H1 (cell line): ENCODE measurements around the gene ZFAND3. TPM values are rescaled to one million over a fixed set of nuclear protein-coding genes. Genes with fewer than 3 reads are reported as not detected.

Source experiments
- CTCF ChIA-PET: fragments of 300-600 bp; sonication (Branson Sonifier 250); formaldehyde crosslinking; loops from one replicate; lab custom pipeline; 2021; ENCODE audit not compliant: partially characterized antibody; lab: Charles Lee
- POLR2A ChIA-PET: fragments of 300-600 bp; sonication (Branson Sonifier 250); formaldehyde crosslinking; loops from one replicate; lab custom pipeline; 2021; ENCODE audit warnings: inconsistent platforms; ENCODE audit not compliant: partially characterized antibody; lab: Charles Lee
- DNase-seq, 2 experiments: peaks; one replicate each; pipeline versions ENCODE4 v3.0.0 to v3.0.0-alpha.2; 2010 to 2022; ENCODE audit warnings: low spot score in 2 of 2, low read depth in 1 of 2, mixed read lengths in 1 of 2
- FAIRE-seq: peaks from 2 replicates; lab custom pipeline; 2011; peaks lifted over from hg19 to GRCh38; lab: Jason Lieb, UNC
- H2AFZ ChIP-seq: 2 replicates; pipeline ENCODE4 v1.8.1; 2012; ENCODE audit warnings: low read length, inconsistent platforms
- H2AK5ac ChIP-seq: 2 replicates; pipeline ENCODE4 v1.6.1; 2013; ENCODE audit warnings: low read depth, low read length
- H2BK120ac ChIP-seq: replicated peaks from 2 replicates; pipeline ENCODE3; 2013; ENCODE audit warnings: low read depth, low read length, inconsistent platforms
- H2BK12ac ChIP-seq: 2 replicates; pipeline ENCODE4 v1.6.1; 2013; ENCODE audit warnings: low read depth, low read length
- H2BK15ac ChIP-seq: 2 replicates; pipeline ENCODE4 v1.6.1; 2013; ENCODE audit warnings: low read length
- H2BK20ac ChIP-seq: 2 replicates; pipeline ENCODE4 v1.6.1; 2013; ENCODE audit warnings: low read length
- H2BK5ac ChIP-seq: 2 replicates; pipeline ENCODE4 v1.6.1; 2013; ENCODE audit warnings: low read depth, low read length
- H3K14ac ChIP-seq: 2 replicates; pipeline ENCODE4 v1.6.1; 2013; ENCODE audit warnings: inconsistent platforms; ENCODE audit not compliant: insufficient read length
- H3K18ac ChIP-seq: 2 replicates; pipeline ENCODE4 v1.6.1; 2013; ENCODE audit warnings: low read length; ENCODE audit errors: extremely low read depth
- H3K23ac ChIP-seq: 2 replicates; pipeline ENCODE4 v1.6.1; 2013; ENCODE audit warnings: inconsistent platforms; ENCODE audit not compliant: insufficient read length
- H3K23me2 ChIP-seq: 2 replicates; pipeline ENCODE4 v1.6.1; 2013; ENCODE audit warnings: low read depth, low read length
- H3K27ac ChIP-seq: 2 replicates; pipeline ENCODE4 v1.6.1; 2011; ENCODE audit warnings: low read depth, low read length, inconsistent platforms
- H3K27me3 ChIP-seq, 4 experiments: replicated peaks in 1 of 4; 1 replicate in 1 of 4; 2 replicates in 3 of 4; pipeline versions ENCODE4 v1.6.1 to v1.8.1; 2011 to 2013; ENCODE audit warnings: low read length in 3 of 4, mild to moderate bottlenecking in 3 of 4, inconsistent platforms in 2 of 4, mixed read lengths in 2 of 4, moderate library complexity in 1 of 4; ENCODE audit not compliant: control insufficient read depth in 3 of 4, insufficient read depth in 3 of 4; ENCODE audit errors: extremely low read depth in 1 of 4
- H3K36me3 ChIP-seq, 4 experiments: 2 replicates each; pipeline versions ENCODE4 v1.6.1 to v1.8.1; 2011 to 2013; ENCODE audit warnings: mild to moderate bottlenecking in 4 of 4, low read length in 3 of 4, moderate library complexity in 2 of 4, control low read depth in 1 of 4, inconsistent platforms in 1 of 4; ENCODE audit not compliant: insufficient read depth in 4 of 4, control insufficient read depth in 2 of 4
- H3K4ac ChIP-seq: replicated peaks from 2 replicates; pipeline ENCODE3; 2013; ENCODE audit warnings: low read length, low read depth, mixed read lengths, inconsistent platforms; ENCODE audit not compliant: insufficient read length
- H3K4me1 ChIP-seq, 4 experiments: replicated peaks in 1 of 4; 1 replicate in 1 of 4; 2 replicates in 3 of 4; pipeline versions ENCODE4 v1.6.1 to v1.8.1; 2011 to 2013; ENCODE audit warnings: low read length in 3 of 4, inconsistent platforms in 2 of 4, mixed read lengths in 1 of 4; ENCODE audit not compliant: insufficient read depth in 4 of 4, control insufficient read depth in 3 of 4
- H3K4me2 ChIP-seq, 2 experiments: 2 replicates each; pipeline versions ENCODE4 v1.6.1 to v1.8.1; 2011 to 2013; ENCODE audit warnings: low read depth in 2 of 2, low read length in 2 of 2, control low read depth in 1 of 2, inconsistent platforms in 1 of 2, mild to moderate bottlenecking in 1 of 2; ENCODE audit not compliant: insufficient read depth in 1 of 2
- H3K4me3 ChIP-seq, 4 experiments: fragments of 200-600, 300-600 bp in 1 of 4; sonication (generic), shearing (Covaris generic), sonication (Bioruptor Twin) in 1 of 4; 2 replicates each; pipeline versions ENCODE4 v1.5.1 to v1.8.1; 2011 to 2016; ENCODE audit warnings: low read length in 4 of 4, low read depth in 3 of 4, control low read depth in 2 of 4, inconsistent platforms in 2 of 4, mild to moderate bottlenecking in 2 of 4, mixed read lengths in 1 of 4, moderate library complexity in 1 of 4; ENCODE audit not compliant: insufficient read depth in 2 of 4; ENCODE audit errors: extremely low read depth in 1 of 4
- H3K56ac ChIP-seq: replicated peaks from 2 replicates; pipeline ENCODE3; 2013; ENCODE audit warnings: low read depth, mild to moderate bottlenecking, mixed read lengths, low read length, inconsistent platforms; ENCODE audit not compliant: insufficient read length
- H3K79me1 ChIP-seq: 2 replicates; pipeline ENCODE4 v1.6.1; 2013; ENCODE audit warnings: low read depth, low read length, control low read depth
- H3K79me2 ChIP-seq, 2 experiments: 2 replicates each; pipeline versions ENCODE4 v1.6.1 to v1.8.1; 2012 to 2013; ENCODE audit warnings: low read length in 2 of 2, mild to moderate bottlenecking in 2 of 2, inconsistent platforms in 1 of 2; ENCODE audit not compliant: insufficient read depth in 2 of 2, control insufficient read depth in 1 of 2
- H3K9ac ChIP-seq, 4 experiments: replicated peaks in 1 of 4; 1 replicate in 1 of 4; 2 replicates in 3 of 4; pipeline versions ENCODE4 v1.6.1 to v1.8.1; 2011 to 2013; ENCODE audit warnings: low read depth in 3 of 4, low read length in 3 of 4, control low read depth in 2 of 4, mild to moderate bottlenecking in 2 of 4, moderate library complexity in 2 of 4, inconsistent platforms in 1 of 4; ENCODE audit errors: extremely low read depth in 1 of 4
- H3K9me3 ChIP-seq, 2 experiments: 2 replicates each; pipeline versions ENCODE4 v1.6.1 to v1.8.1; 2012 to 2013; ENCODE audit warnings: mild to moderate bottlenecking in 2 of 2, moderate library complexity in 2 of 2, control low read depth in 1 of 2, inconsistent platforms in 1 of 2, low read depth in 1 of 2, low read length in 1 of 2, mixed read lengths in 1 of 2; ENCODE audit not compliant: insufficient read depth in 2 of 2
- H4K20me1 ChIP-seq, 2 experiments: replicated peaks in 1 of 2; 2 replicates each; pipeline versions ENCODE3 to v1.8.1; 2011 to 2013; ENCODE audit warnings: inconsistent platforms in 2 of 2, low read length in 2 of 2, mild to moderate bottlenecking in 1 of 2; ENCODE audit not compliant: insufficient read depth in 2 of 2, control insufficient read depth in 1 of 2
- H4K5ac ChIP-seq: 2 replicates; pipeline ENCODE4 v1.6.1; 2013; ENCODE audit warnings: low read length, low read depth, mixed read lengths, inconsistent platforms; ENCODE audit not compliant: insufficient read length
- H4K8ac ChIP-seq: 2 replicates; pipeline ENCODE4 v1.8.0; 2013; ENCODE audit warnings: mild to moderate bottlenecking, moderate library complexity, low read length, inconsistent platforms; ENCODE audit not compliant: insufficient read depth; ENCODE audit errors: extremely low read depth
- H4K91ac ChIP-seq: replicated peaks from 2 replicates; pipeline ENCODE3; 2013; ENCODE audit warnings: low read length, mixed read lengths, inconsistent platforms; ENCODE audit not compliant: insufficient read length
- CEBPB ChIP-seq: IDR thresholded peaks from 2 replicates; pipeline ENCODE4 v1.6.1; 2012; ENCODE audit warnings: low read depth, low read length
- CHD2 ChIP-seq: IDR thresholded peaks from 2 replicates; pipeline ENCODE4 v1.6.1; 2012; ENCODE audit warnings: low read length, improper control_type of control experiment
- E2F6 ChIP-seq: IDR thresholded peaks from 2 replicates; pipeline ENCODE4 v1.6.1; 2012; ENCODE audit warnings: inconsistent platforms
- MAX ChIP-seq: IDR thresholded peaks from 2 replicates; pipeline ENCODE4 v1.6.1; 2012; ENCODE audit warnings: inconsistent platforms
- POLR2A ChIP-seq, 2 experiments: IDR thresholded peaks; 1 replicate in 1 of 2; 2 replicates in 1 of 2; pipeline ENCODE4 v1.6.1; 2011; ENCODE audit warnings: low read depth in 2 of 2, low read length in 2 of 2, mild to moderate bottlenecking in 2 of 2; ENCODE audit errors: control extremely low read depth in 1 of 2
- RBBP5 ChIP-seq: IDR thresholded peaks from 2 replicates; pipeline ENCODE4 v1.7.1; 2012; ENCODE audit warnings: low read depth, mild to moderate bottlenecking, inconsistent platforms, low read length, moderate library complexity, borderline replicate concordance
- WGBS, 2 experiments: shearing (Covaris generic) in 1 of 2; methylation state at CpG; one replicate each; pipeline versions ENCODE4 v1.1.6 to v1.1.7; 2013 to 2015; ENCODE audit warnings: low lambda C conversion rate in 2 of 2, mixed read lengths in 2 of 2, inconsistent platforms in 1 of 2, low coverage in 1 of 2, missing lambda C conversion rate in 1 of 2; ENCODE audit not compliant: insufficient replicate concordance in 2 of 2, insufficient coverage in 1 of 2, insufficient read length in 1 of 2; ENCODE audit errors: extremely low coverage in 1 of 2, missing lambda C conversion rate in 1 of 2; 5-methylcytosine and 5-hydroxymethylcytosine counted together
- polyA plus RNA-seq, 7 experiments: library from polyadenylated mRNA; depleted of rRNA in 3 of 7; stranded (reverse) in 5 of 7; unstranded in 2 of 7; fragments of >200 nt in 5 of 7; fragments of 200-250 nt in 2 of 7; gene quantifications; 1 replicate in 5 of 7; 2 replicates in 1 of 7; 4 replicates in 1 of 7; pipeline versions ENCODE4 v1.2.1 to v1.2.3, GENCODE V29; 2011 to 2013; ENCODE audit warnings: missing spikeins in 2 of 7, mixed read lengths in 2 of 7
- total RNA-seq: library from RNA; stranded (reverse); fragmentation: NEBNext Ultra II Directional; extraction: Animal tissue kit (Norgen Biotek cat#: 25700); gene quantifications from 2 replicates; pipeline ENCODE4 v1.2.1, GENCODE V29; 2021

Gene ZFAND3
- total and polyA plus RNA-seq, 2 of the 8 experiments (the other 6 are each of a cell fraction or from before 2014, with no cell fraction given) = 13.0 to 51.3 TPM

GRCh38 chr6:38088010-38088409, 268.5 kb downstream of the ZFAND3 start:
- no peak overlapping the region for H2BK120ac ChIP-seq
- H2AK5ac ChIP-seq = no peak overlapping the region
- H4K5ac ChIP-seq = no peak overlapping the region
- 94% methylated on average over 2 of the region's 2 CpGs; no CpG with 5 or more reads in 1 of the 2 experiments for WGBS, 2 experiments
- H4K91ac ChIP-seq = no peak overlapping the region
- H3K4me3 ChIP-seq = no peak overlapping the region
- no peak overlapping the region for H3K4me2 ChIP-seq
- H3K18ac ChIP-seq = no peak overlapping the region
- no peaks in the 10 kb centered on the region for H3K79me2 ChIP-seq
- no peaks in the 10 kb centered on the region for H3K23me2 ChIP-seq
- H3K9ac ChIP-seq = no peak overlapping the region
- H3K56ac ChIP-seq = no peak overlapping the region
- no peak for FAIRE-seq
- no peak overlapping the region for H3K4ac ChIP-seq
- no peak overlapping the region for H2BK12ac ChIP-seq
- no peaks in the 10 kb centered on the region for H3K36me3 ChIP-seq
- H2BK5ac ChIP-seq = no peak overlapping the region
- H3K14ac ChIP-seq = no peak overlapping the region
- POLR2A ChIA-PET = no interaction called here
- H3K4me1 ChIP-seq = no peaks in the 10 kb centered on the region
- DNase-seq = no peak
- no peak overlapping the region for H3K27ac ChIP-seq
- H3K79me1 ChIP-seq = no peaks in the 10 kb centered on the region
- CTCF ChIA-PET = no interaction called here
- no peaks in the 10 kb centered on the region for H4K20me1 ChIP-seq
- peaks cover 0 to 1% (median 0%) of the 10 kb centered on the region in 4 experiments; a peak in 1 of 7 replicates for H3K27me3 ChIP-seq
- H4K8ac ChIP-seq = no peak overlapping the region
- H2AFZ ChIP-seq = no peak overlapping the region
- no peaks in the 10 kb centered on the region for H3K9me3 ChIP-seq
- H3K23ac ChIP-seq = no peak overlapping the region
- no peak overlapping the region for H2BK15ac ChIP-seq
- H2BK20ac ChIP-seq = no peak overlapping the region
- TF ChIP-seq RBBP5 (no peak), CEBPB (no peak), CHD2 (no peak), POLR2A (IDR thresholded peaks at IDR 0.05; ENCODE audit: control extremely low read depth in 1 of 2, low read depth in 2 of 2, low read length in 2 of 2) (no peak), E2F6 (no peak), MAX (no peak)
